Skin epidermis (tissue), 12 donors: ENCODE data around the gene SLC5A5.
"Not testable (repeated sequence)": the region's sequence is repeated elsewhere in the genome, so short reads cannot be mapped to it uniquely, and the experiment has no call there.

ENCODE experiments used
- H3K27ac ChIP-seq, 21 experiments: fragments of 200-600 bp; sonication (generic) in 11 of 21; one replicate each; pipeline ENCODE4 v1.5.0; 2020; ENCODE audit warnings: mild to moderate bottlenecking in 3 of 21, inconsistent platforms in 2 of 21, moderate library complexity in 2 of 21
- H3K4me3 ChIP-seq, 7 experiments: fragments of 200-600 bp; sonication (generic) in 2 of 7; one replicate each; pipeline ENCODE4 v1.5.0; 2020; ENCODE audit warnings: inconsistent platforms in 2 of 7, mild to moderate bottlenecking in 2 of 7, moderate library complexity in 1 of 7

SLC5A5 gene

GRCh38 chr19:17909003-17909732, 37.4 kb downstream of the SLC5A5 start:
- Histone ChIP-seq H3K27ac (peak overlapping the region in 3 of 21 experiments; percentile 4 to 16 (median 14)), H3K4me3 (no peak overlapping the region)

GRCh38 chr19:17910791-17911360, 39.1 kb downstream of the SLC5A5 start:
- Histone ChIP-seq H3K27ac (no peak overlapping the region), H3K4me3 (no peak overlapping the region)

- Histone ChIP-seq H3K27ac (no peak overlapping the region), H3K4me3 (no peak overlapping the region)
These were observed 44.3 kb downstream of the SLC5A5 start for GRCh38 chr19:17915940-17916593.

GRCh38 chr19:17918151-17918550, 46.4 kb downstream of the SLC5A5 start:
- H3K4me3 ChIP-seq, H3K27ac ChIP-seq: not testable (repeated sequence)

GRCh38 chr19:17919122-17919521, 47.4 kb downstream of the SLC5A5 start:
- H3K4me3 ChIP-seq = not testable (repeated sequence)

GRCh38 chr19:17920527-17920926, 48.8 kb downstream of the SLC5A5 start:
- H3K4me3 ChIP-seq = no peak overlapping the region
- no peak overlapping the region for H3K27ac ChIP-seq

More at GRCh38 chr19:17919122-17919521, 47.4 kb downstream of the SLC5A5 start:
- not testable (repeated sequence) for H3K27ac ChIP-seq

- Histone ChIP-seq H3K4me3 (no peak overlapping the region), H3K27ac (no peak overlapping the region)
These were observed 50.4 kb downstream of the SLC5A5 start for GRCh38 chr19:17922138-17922537.

- H3K4me3 ChIP-seq = no peak overlapping the region
- H3K27ac ChIP-seq = no peak overlapping the region
These were observed 54.3 kb downstream of the SLC5A5 start for GRCh38 chr19:17926044-17926443.

- no peak overlapping the region for H3K4me3 ChIP-seq
- H3K27ac ChIP-seq = no peak overlapping the region
These were observed 57.3 kb downstream of the SLC5A5 start for GRCh38 chr19:17929056-17929455.

- H3K27ac ChIP-seq = peak overlapping the region in 4 of 21 experiments; percentile 92 to 98 (median 96)
- H3K4me3 ChIP-seq = peak overlapping the region in 6 of 7 experiments; percentile 65 to 94 (median 73)
These were observed 59.9 kb downstream of the SLC5A5 start for GRCh38 chr19:17931532-17932191.

- peak within 1 kb of the TSS; percentile 67 to 98 (median 92) for H3K27ac ChIP-seq
- peak within 1 kb of the TSS; percentile 65 to 96 (median 80) for H3K4me3 ChIP-seq
These were observed 61.0 kb downstream of the SLC5A5 start, which contains the start of gene CCDC124 for GRCh38 chr19:17932485-17933338. Gene CCDC124 (plus strand): TSS chr19:17933015. CDS start chr19:17936421, 3,406 bp downstream.

- peak overlapping the region; percentile 67 to 98 (median 92) for H3K27ac ChIP-seq
- H3K4me3 ChIP-seq = peak overlapping the region; percentile 65 to 96 (median 80)
These were observed 61.8 kb downstream of the SLC5A5 start for GRCh38 chr19:17933414-17934129.

- H3K4me3 ChIP-seq = no peak overlapping the region
These were observed 64.6 kb downstream of the SLC5A5 start for GRCh38 chr19:17936379-17936778.

GRCh38 chr19:17937371-17937900, 65.7 kb downstream of the SLC5A5 start:
- Histone ChIP-seq H3K4me3 (no peak overlapping the region), H3K27ac (peak overlapping the region in 2 of 21 experiments; percentile 8 to 12)

More at GRCh38 chr19:17936379-17936778, 64.6 kb downstream of the SLC5A5 start:
- no peak overlapping the region for H3K27ac ChIP-seq

- Histone ChIP-seq H3K4me3 (no peak overlapping the region), H3K27ac (peak overlapping the region in 2 of 21 experiments; percentile 8 to 12)
These were observed 66.5 kb downstream of the SLC5A5 start for GRCh38 chr19:17938092-17938845.

- Histone ChIP-seq H3K4me3 (peak overlapping the region in 1 of 7 experiments; percentile 41), H3K27ac (peak overlapping the region in 1 of 21 experiments; percentile 40)
These were observed 70.4 kb downstream of the SLC5A5 start for GRCh38 chr19:17942181-17942580.

GRCh38 chr19:17942582-17943273, 71.0 kb downstream of the SLC5A5 start:
- peak overlapping the region in 3 of 21 experiments; percentile 22 to 40 (median 23) for H3K27ac ChIP-seq
- peak overlapping the region in 4 of 7 experiments; percentile 4 to 41 (median 8) for H3K4me3 ChIP-seq
